K562 (cell line): ENCODE data around the gene FBP1. TPM values are rescaled to one million over a fixed set of nuclear protein-coding genes. Genes with fewer than 3 reads are reported as not detected.

ENCODE experiments used
- CUX1 ChIP-seq: fragments of 200-800 bp; sonication (Bioruptor generic); IDR thresholded peaks from 2 replicates; pipeline ENCODE4 v1.6.1; 2016; ENCODE audit warnings: missing genetic modification characterization, missing compliant biosample characterization
- HNRNPLL ChIP-seq: fragments of 200-400 bp; formaldehyde crosslinking; IDR thresholded peaks from 2 replicates; pipeline ENCODE4 v1.6.1; 2017; ENCODE audit warnings: low read length, low read depth, mild to moderate bottlenecking; ENCODE audit not compliant: poor library complexity, severe bottlenecking
- NFE2 ChIP-seq: IDR thresholded peaks from 2 replicates; pipeline ENCODE4 v1.6.1; 2014; ENCODE audit warnings: antibody characterized with exemption, low read depth
- NRF1 ChIP-seq, 2 experiments: fragments of 450-650 bp; IDR thresholded peaks in 1 of 2; conservative IDR thresholded peaks in 1 of 2; 2 replicates each; pipeline ENCODE4 v1.6.1; 2014; ENCODE audit warnings: mild to moderate bottlenecking in 2 of 2
- SIN3A ChIP-seq, 2 experiments: fragments of 150-350 bp in 1 of 2; IDR thresholded peaks; 2 replicates each; pipeline ENCODE4 v1.6.1; 2011 to 2016; ENCODE audit warnings: borderline replicate concordance in 2 of 2, low read depth in 2 of 2, low read length in 2 of 2, mild to moderate bottlenecking in 2 of 2, moderate library complexity in 2 of 2; ENCODE audit not compliant: control insufficient read depth in 1 of 2
- TEAD1 ChIP-seq, 2 experiments: fragments of 450-650 bp in 1 of 2; sonication (generic) in 1 of 2; formaldehyde crosslinking; IDR thresholded peaks; 2 replicates each; pipeline versions ENCODE4 v1.4.0 to v1.8.0; 2020 to 2022; ENCODE audit warnings: mild to moderate bottlenecking in 2 of 2, missing genetic modification reagents in 1 of 2
- ZBTB1 ChIP-seq: sonication (generic); formaldehyde crosslinking; IDR thresholded peaks from 2 replicates; pipeline ENCODE4 v1.8.1; 2023; ENCODE audit warnings: missing genetic modification reagents, low read depth, mild to moderate bottlenecking, borderline replicate concordance
- polyA plus RNA-seq, 8 experiments: library from polyadenylated mRNA; depleted of rRNA in 4 of 8; stranded (reverse) in 5 of 8; unstranded in 3 of 8; fragments of >200 nt; fragmentation: Nextera tagmentation in 2 of 8; fragmentation: Illumina TruSeq in 1 of 8; extraction: Ambion mirVana in 2 of 8; extraction: Trizol in 1 of 8; gene quantifications; 2 replicates each; pipeline versions ENCODE4 v1.2.1 to v1.2.3, GENCODE V29; 2011 to 2014; ENCODE audit warnings: inconsistent platforms in 1 of 8, missing spikeins in 1 of 8
- total RNA-seq, 7 experiments: library from RNA; depleted of rRNA in 6 of 7; stranded (reverse); fragments of >200 nt in 6 of 7; fragmentation: Illumina TruSeq in 2 of 7; extraction: Trizol in 2 of 7; gene quantifications; 2 replicates each; pipeline versions ENCODE4 v1.2.1 to v1.2.3, GENCODE V29; 2011 to 2021; ENCODE audit warnings: low replicate concordance in 1 of 7
- TF ChIP-seq, protein P1 (sequence below): fragments of 450-650 bp; IDR thresholded peaks from one replicate; pipeline ENCODE4 v1.6.1; 2018; ENCODE audit warnings: mild to moderate bottlenecking, moderate library complexity; ENCODE audit not compliant: partially characterized antibody
- TF ChIP-seq, protein P2 (sequence below): sonication (generic); formaldehyde crosslinking; IDR thresholded peaks from 2 replicates; pipeline ENCODE4 v1.8.1; 2022; ENCODE audit warnings: missing genetic modification reagents
- TF ChIP-seq, protein P3 (sequence below): fragments of 450-650 bp; formaldehyde crosslinking; IDR thresholded peaks from 2 replicates; pipeline ENCODE4 v1.4.0; 2022; ENCODE audit warnings: missing genetic modification characterization
- TF ChIP-seq, protein P4 (sequence below): fragments of 450-650 bp; IDR thresholded peaks from 2 replicates; pipeline ENCODE4 v1.6.1; 2016

The FBP1 gene
- total and polyA plus RNA-seq, 9 of the 15 experiments (the other 6 are each of a cell fraction or from before 2014, with no cell fraction given) = 0.24 TPM; not detected in 8

DNA sequence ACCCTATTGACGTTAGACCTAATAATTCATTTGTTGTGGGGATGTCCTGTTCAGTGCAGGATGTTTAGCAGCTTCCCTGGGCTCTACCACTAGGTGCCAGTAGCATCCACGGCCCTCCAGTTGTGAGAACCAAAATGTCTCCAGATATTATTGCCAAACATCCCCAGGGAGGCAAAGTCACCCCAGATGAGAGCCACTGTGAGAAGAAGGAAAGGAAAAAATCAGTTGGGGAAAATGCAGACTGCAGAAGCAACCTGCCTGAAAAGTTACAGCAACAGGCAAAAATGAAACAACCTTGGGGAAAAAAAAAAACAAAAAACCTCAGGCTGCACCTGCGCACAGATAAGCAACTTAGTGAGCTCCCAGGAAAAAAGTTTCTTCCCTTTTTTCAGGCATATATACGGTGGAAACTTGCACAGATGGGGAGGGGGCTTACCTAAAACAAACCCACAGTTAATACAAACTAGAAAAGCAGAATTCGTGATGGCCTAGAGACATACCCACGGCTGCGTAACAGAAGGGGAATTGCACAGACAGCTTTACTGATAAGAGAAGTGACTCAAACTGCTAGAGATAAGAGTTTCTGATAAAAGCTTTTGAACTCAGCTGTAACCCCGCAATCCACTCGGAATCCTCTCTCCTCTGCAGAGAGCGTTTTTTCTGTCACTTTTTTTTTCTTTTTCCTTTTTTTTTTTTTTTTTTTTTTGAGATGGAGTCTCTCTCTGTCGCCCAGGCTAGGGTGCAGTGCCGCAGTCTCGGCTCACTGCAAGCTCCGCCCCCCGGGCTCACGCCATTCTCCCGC, 29.8 kb upstream of the FBP1 start (continued):
- TF ChIP-seq TEAD1 (CRISPR knock-in tag; IDR thresholded peaks at IDR 0.05) (no peak), HNRNPLL (no peak), ZBTB1 (CRISPR knock-in tag) (no peak), SIN3A (IDR thresholded peaks at IDR 0.05; ENCODE audit: borderline replicate concordance in 2 of 2, control insufficient read depth in 1 of 2, low read depth in 2 of 2, low read length in 2 of 2) (no peak), NFE2 (no peak), CUX1 (CRISPR knock-in tag) (no peak), NRF1 (conservative IDR thresholded peaks at IDR 0.05 in 1 of 2, IDR thresholded peaks at IDR 0.05 in 1 of 2) (peak; percentile 88 to 90)
- TF ChIP-seq, protein P1, sequence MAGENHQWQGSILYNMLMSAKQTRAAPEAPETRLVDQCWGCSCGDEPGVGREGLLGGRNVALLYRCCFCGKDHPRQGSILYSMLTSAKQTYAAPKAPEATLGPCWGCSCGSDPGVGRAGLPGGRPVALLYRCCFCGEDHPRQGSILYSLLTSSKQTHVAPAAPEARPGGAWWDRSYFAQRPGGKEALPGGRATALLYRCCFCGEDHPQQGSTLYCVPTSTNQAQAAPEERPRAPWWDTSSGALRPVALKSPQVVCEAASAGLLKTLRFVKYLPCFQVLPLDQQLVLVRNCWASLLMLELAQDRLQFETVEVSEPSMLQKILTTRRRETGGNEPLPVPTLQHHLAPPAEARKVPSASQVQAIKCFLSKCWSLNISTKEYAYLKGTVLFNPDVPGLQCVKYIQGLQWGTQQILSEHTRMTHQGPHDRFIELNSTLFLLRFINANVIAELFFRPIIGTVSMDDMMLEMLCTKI = no peak
- TF ChIP-seq, protein P2, sequence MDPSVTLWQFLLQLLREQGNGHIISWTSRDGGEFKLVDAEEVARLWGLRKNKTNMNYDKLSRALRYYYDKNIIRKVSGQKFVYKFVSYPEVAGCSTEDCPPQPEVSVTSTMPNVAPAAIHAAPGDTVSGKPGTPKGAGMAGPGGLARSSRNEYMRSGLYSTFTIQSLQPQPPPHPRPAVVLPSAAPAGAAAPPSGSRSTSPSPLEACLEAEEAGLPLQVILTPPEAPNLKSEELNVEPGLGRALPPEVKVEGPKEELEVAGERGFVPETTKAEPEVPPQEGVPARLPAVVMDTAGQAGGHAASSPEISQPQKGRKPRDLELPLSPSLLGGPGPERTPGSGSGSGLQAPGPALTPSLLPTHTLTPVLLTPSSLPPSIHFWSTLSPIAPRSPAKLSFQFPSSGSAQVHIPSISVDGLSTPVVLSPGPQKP = no peak
- TF ChIP-seq, protein P3, sequence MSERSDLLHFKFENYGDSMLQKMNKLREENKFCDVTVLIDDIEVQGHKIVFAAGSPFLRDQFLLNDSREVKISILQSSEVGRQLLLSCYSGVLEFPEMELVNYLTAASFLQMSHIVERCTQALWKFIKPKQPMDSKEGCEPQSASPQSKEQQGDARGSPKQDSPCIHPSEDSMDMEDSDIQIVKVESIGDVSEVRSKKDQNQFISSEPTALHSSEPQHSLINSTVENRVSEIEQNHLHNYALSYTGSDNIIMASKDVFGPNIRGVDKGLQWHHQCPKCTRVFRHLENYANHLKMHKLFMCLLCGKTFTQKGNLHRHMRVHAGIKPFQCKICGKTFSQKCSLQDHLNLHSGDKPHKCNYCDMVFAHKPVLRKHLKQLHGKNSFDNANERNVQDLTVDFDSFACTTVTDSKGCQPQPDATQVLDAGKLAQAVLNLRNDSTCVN (CRISPR knock-in tag) = no peak
- TF ChIP-seq, protein P4, sequence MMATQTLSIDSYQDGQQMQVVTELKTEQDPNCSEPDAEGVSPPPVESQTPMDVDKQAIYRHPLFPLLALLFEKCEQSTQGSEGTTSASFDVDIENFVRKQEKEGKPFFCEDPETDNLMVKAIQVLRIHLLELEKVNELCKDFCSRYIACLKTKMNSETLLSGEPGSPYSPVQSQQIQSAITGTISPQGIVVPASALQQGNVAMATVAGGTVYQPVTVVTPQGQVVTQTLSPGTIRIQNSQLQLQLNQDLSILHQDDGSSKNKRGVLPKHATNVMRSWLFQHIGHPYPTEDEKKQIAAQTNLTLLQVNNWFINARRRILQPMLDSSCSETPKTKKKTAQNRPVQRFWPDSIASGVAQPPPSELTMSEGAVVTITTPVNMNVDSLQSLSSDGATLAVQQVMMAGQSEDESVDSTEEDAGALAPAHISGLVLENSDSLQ = no peak
